Measurements from ENCODE around the gene KRT38.

KRT38 gene

GRCh38 chr17:41394254-41394996 lies 46.4 kb downstream of the KRT38 start:
- Histone ChIP-seq H3K27me3 (replicated peaks; ENCODE audit: control insufficient read depth, insufficient read depth, low read length) (peaks cover 16% of the 10 kb centered on the region), H3K4me1 (ENCODE audit: control insufficient read depth, insufficient read depth, low read length) (peaks cover 12% of the 10 kb centered on the region), H3K36me3 (ENCODE audit: control insufficient read depth, insufficient read depth, low read length, severe bottlenecking) (no peaks in the 10 kb centered on the region), H3K4me3 (ENCODE audit: low read length) (no peak overlapping the region), H3K9ac (ENCODE audit: low read length) (no peak overlapping the region), H3K9me3 (ENCODE audit: control insufficient read depth, low read length) (peaks cover 4% of the 10 kb centered on the region)
- DNase-seq (ENCODE audit: low read depth): no peak

- no peak overlapping the region for H3K9ac ChIP-seq (ENCODE audit: low read length)
- peaks cover 4% of the 10 kb centered on the region for H3K9me3 ChIP-seq (ENCODE audit: control insufficient read depth, low read length)
- peaks cover 12% of the 10 kb centered on the region for H3K4me1 ChIP-seq (ENCODE audit: control insufficient read depth, insufficient read depth, low read length)
- DNase-seq (ENCODE audit: low read depth): no peak
- H3K27me3 ChIP-seq (replicated peaks; ENCODE audit: control insufficient read depth, insufficient read depth, low read length): peaks cover 16% of the 10 kb centered on the region
- no peak overlapping the region for H3K4me3 ChIP-seq (ENCODE audit: low read length)
- H3K36me3 ChIP-seq (ENCODE audit: control insufficient read depth, insufficient read depth, low read length, severe bottlenecking): no peaks in the 10 kb centered on the region
Measured at GRCh38 chr17:41393826-41394225, 47.0 kb downstream of the KRT38 start.

GRCh38 chr17:41393294-41393693 lies 47.5 kb downstream of the KRT38 start:
- DNase-seq (ENCODE audit: low read depth): no peak
- no peak overlapping the region for H3K4me3 ChIP-seq (ENCODE audit: low read length)
- H3K4me1 ChIP-seq (ENCODE audit: control insufficient read depth, insufficient read depth, low read length): peaks cover 12% of the 10 kb centered on the region
- peaks cover 16% of the 10 kb centered on the region for H3K27me3 ChIP-seq (replicated peaks; ENCODE audit: control insufficient read depth, insufficient read depth, low read length)
- H3K36me3 ChIP-seq (ENCODE audit: control insufficient read depth, insufficient read depth, low read length, severe bottlenecking): no peaks in the 10 kb centered on the region
- peaks cover 4% of the 10 kb centered on the region for H3K9me3 ChIP-seq (ENCODE audit: control insufficient read depth, low read length)
- H3K9ac ChIP-seq (ENCODE audit: low read length): no peak overlapping the region

- no peak for DNase-seq (ENCODE audit: low read depth)
- Histone ChIP-seq H3K4me3 (ENCODE audit: low read length) (no peak overlapping the region), H3K9ac (ENCODE audit: low read length) (no peak overlapping the region), H3K27me3 (replicated peaks; ENCODE audit: control insufficient read depth, insufficient read depth, low read length) (peaks cover 20% of the 10 kb centered on the region), H3K9me3 (ENCODE audit: control insufficient read depth, low read length) (peaks cover 7% of the 10 kb centered on the region), H3K4me1 (ENCODE audit: control insufficient read depth, insufficient read depth, low read length) (peaks cover 12% of the 10 kb centered on the region), H3K36me3 (ENCODE audit: control insufficient read depth, insufficient read depth, low read length, severe bottlenecking) (no peaks in the 10 kb centered on the region)
Measured at GRCh38 chr17:41392278-41392677, 48.5 kb downstream of the KRT38 start.

- Histone ChIP-seq H3K9me3 (ENCODE audit: control insufficient read depth, low read length) (peaks cover 9% of the 10 kb centered on the region), H3K36me3 (ENCODE audit: control insufficient read depth, insufficient read depth, low read length, severe bottlenecking) (no peaks in the 10 kb centered on the region), H3K9ac (ENCODE audit: low read length) (no peak overlapping the region), H3K4me1 (ENCODE audit: control insufficient read depth, insufficient read depth, low read length) (peaks cover 12% of the 10 kb centered on the region), H3K4me3 (ENCODE audit: low read length) (no peak overlapping the region), H3K27me3 (replicated peaks; ENCODE audit: control insufficient read depth, insufficient read depth, low read length) (peaks cover 14% of the 10 kb centered on the region)
- DNase-seq (ENCODE audit: low read depth): no peak
Measured at GRCh38 chr17:41391535-41391934, 49.2 kb downstream of the KRT38 start.

GRCh38 chr17:41390411-41390938 lies 50.3 kb downstream of the KRT38 start:
- H3K27me3 ChIP-seq (replicated peaks; ENCODE audit: control insufficient read depth, insufficient read depth, low read length): peaks cover 10% of the 10 kb centered on the region

GRCh38 chr17:41387670-41388069 lies 53.1 kb downstream of the KRT38 start:
- Histone ChIP-seq H3K36me3 (ENCODE audit: control insufficient read depth, insufficient read depth, low read length, severe bottlenecking) (no peaks in the 10 kb centered on the region), H3K4me1 (ENCODE audit: control insufficient read depth, insufficient read depth, low read length) (peaks cover 14% of the 10 kb centered on the region), H3K9ac (ENCODE audit: low read length) (no peak overlapping the region), H3K9me3 (ENCODE audit: control insufficient read depth, low read length) (peaks cover 11% of the 10 kb centered on the region), H3K27me3 (replicated peaks; ENCODE audit: control insufficient read depth, insufficient read depth, low read length) (peaks cover 4% of the 10 kb centered on the region), H3K4me3 (ENCODE audit: low read length) (no peak overlapping the region)
- no peak for DNase-seq (ENCODE audit: low read depth)

More at GRCh38 chr17:41390411-41390938, 50.3 kb downstream of the KRT38 start:
- Histone ChIP-seq H3K4me3 (ENCODE audit: low read length) (no peak overlapping the region), H3K4me1 (ENCODE audit: control insufficient read depth, insufficient read depth, low read length) (peaks cover 12% of the 10 kb centered on the region), H3K36me3 (ENCODE audit: control insufficient read depth, insufficient read depth, low read length, severe bottlenecking) (no peaks in the 10 kb centered on the region), H3K9me3 (ENCODE audit: control insufficient read depth, low read length) (peaks cover 11% of the 10 kb centered on the region), H3K9ac (ENCODE audit: low read length) (no peak overlapping the region)
- DNase-seq (ENCODE audit: low read depth): no peak

- H3K36me3 ChIP-seq (ENCODE audit: control insufficient read depth, insufficient read depth, low read length, severe bottlenecking): no peaks in the 10 kb centered on the region
- peaks cover 11% of the 10 kb centered on the region for H3K9me3 ChIP-seq (ENCODE audit: control insufficient read depth, low read length)
- H3K27me3 ChIP-seq (replicated peaks; ENCODE audit: control insufficient read depth, insufficient read depth, low read length): peaks cover 4% of the 10 kb centered on the region
- H3K4me3 ChIP-seq (ENCODE audit: low read length): no peak overlapping the region
- H3K9ac ChIP-seq (ENCODE audit: low read length): no peak overlapping the region
- DNase-seq (ENCODE audit: low read depth): no peak
- H3K4me1 ChIP-seq (ENCODE audit: control insufficient read depth, insufficient read depth, low read length): peaks cover 17% of the 10 kb centered on the region
Measured at GRCh38 chr17:41386227-41386626, 54.6 kb downstream of the KRT38 start.
